NCI-H524 treated with DMSO at 0.1 percent for 48 hours (cell line): ENCODE data around the gene C19orf12.
"Not testable (repeated sequence)": the region's sequence is repeated elsewhere in the genome, so short reads cannot be mapped to it uniquely, and the experiment has no call there.

ENCODE experiments used
- DNase-seq: peaks from one replicate; lab custom pipeline; 2025; lab: John Stamatoyannopoulos, UW

The C19orf12 gene

GRCh38 chr19:29731331-29731850 lies 16.3 kb upstream of the C19orf12 start:
- no peak for DNase-seq

- DNase-seq, result no peak
These were observed 12.8 kb upstream of the C19orf12 start for GRCh38 chr19:29727906-29728305.

GRCh38 chr19:29724746-29725145 lies 9.7 kb upstream of the C19orf12 start:
- no peak for DNase-seq

- no peak for DNase-seq
These were observed 9.1 kb upstream of the C19orf12 start for GRCh38 chr19:29724102-29724641.

GRCh38 chr19:29717051-29717450 lies 2.0 kb upstream of the C19orf12 start:
- DNase-seq, result no peak

- no peak for DNase-seq
These were observed 880 bp upstream of the C19orf12 start for GRCh38 chr19:29715701-29716581.

GRCh38 chr19:29714371-29714952 lies 599 bp downstream of the C19orf12 start:
- no peak for DNase-seq

- DNase-seq, result no peak
These were observed 2.1 kb downstream of the C19orf12 start for GRCh38 chr19:29712744-29713516.

- no peak for DNase-seq
These were observed 3.4 kb downstream of the C19orf12 start for GRCh38 chr19:29711584-29712132.

- DNase-seq, result not testable (repeated sequence)
These were observed 5.6 kb downstream of the C19orf12 start for GRCh38 chr19:29709440-29709798.

GRCh38 chr19:29708554-29709439 lies 6.3 kb downstream of the C19orf12 start:
- DNase-seq, result no peak

GRCh38 chr19:29706635-29707034 lies 8.4 kb downstream of the C19orf12 start:
- DNase-seq, result no peak

- no peak for DNase-seq
These were observed 9.4 kb downstream of the C19orf12 start for GRCh38 chr19:29705706-29706105.

GRCh38 chr19:29704562-29705558 lies 10.2 kb downstream of the C19orf12 start:
- DNase-seq, result no peak

GRCh38 chr19:29702963-29703320 lies 12.1 kb downstream of the C19orf12 start:
- no peak for DNase-seq

- no peak for DNase-seq
These were observed 12.7 kb downstream of the C19orf12 start for GRCh38 chr19:29702161-29702962.

GRCh38 chr19:29700498-29700897 lies 14.6 kb downstream of the C19orf12 start:
- no peak for DNase-seq

- no peak for DNase-seq
These were observed 15.2 kb downstream of the C19orf12 start for GRCh38 chr19:29699861-29700260.
